PC-9 (cell line): ENCODE data around the gene PLEKHA5. TPM values are rescaled to one million over a fixed set of nuclear protein-coding genes. Genes with fewer than 3 reads are reported as not detected.
A peak's percentile ranks its signal among the peaks of the same experiment; 100 is the strongest.

Experiments used
- BruUV-seq: library from RNA; stranded (reverse); fragments of 400-500 nt; replicated peaks from 2 replicates; lab custom pipeline; 2021; lab: Mats Ljungman, UMichigan
- CTCF ChIA-PET: fragments of 300-600 bp; sonication (Branson Sonifier 250); formaldehyde crosslinking; loops from one replicate; lab custom pipeline; 2022; ENCODE audit warnings: antibody characterized with exemption; lab: Charles Lee
- POLR2A ChIA-PET: fragments of 300-600 bp; sonication (Branson Sonifier 250); formaldehyde crosslinking; loops from one replicate; lab custom pipeline; 2022; ENCODE audit warnings: antibody characterized with exemption; ENCODE audit not compliant: unreplicated experiment; lab: Charles Lee
- DNase-seq, 2 experiments: peaks; one replicate each; pipeline versions ENCODE4 v3.0.0 to v3.0.0-alpha.2; 2015 to 2022; ENCODE audit warnings: mixed read lengths in 1 of 2
- H2AFZ ChIP-seq: fragments of 200-600 bp; sonication (generic); 2 replicates; pipeline ENCODE4 v1.8.1; 2017; ENCODE audit warnings: antibody characterized with exemption
- H3F3A ChIP-seq: fragments of 200-600 bp; sonication (generic); 2 replicates; pipeline ENCODE4 v1.8.1; 2017; ENCODE audit warnings: antibody characterized with exemption, mild to moderate bottlenecking, low read depth; ENCODE audit not compliant: insufficient read depth
- H3K27ac ChIP-seq: fragments of 200-600 bp; sonication (generic); 2 replicates; pipeline ENCODE4 v1.6.1; 2016; ENCODE audit warnings: mixed run types
- H3K27me3 ChIP-seq: fragments of 200-600 bp; sonication (generic); 2 replicates; pipeline ENCODE4 v1.6.1; 2016; ENCODE audit warnings: low read depth, mixed run types; ENCODE audit not compliant: insufficient read depth
- H3K36me3 ChIP-seq: fragments of 200-600 bp; sonication (generic); 2 replicates; pipeline ENCODE4 v1.6.1; 2016; ENCODE audit warnings: low read depth, mixed run types
- H3K4me1 ChIP-seq: fragments of 200-600 bp; sonication (generic); replicated peaks from 2 replicates; pipeline ENCODE4 v1.6.1; 2016; ENCODE audit warnings: mixed run types; ENCODE audit not compliant: insufficient read depth
- H3K4me2 ChIP-seq: fragments of 200-600 bp; sonication (generic); 2 replicates; pipeline ENCODE4 v1.6.1; 2017; ENCODE audit warnings: mixed run types
- H3K4me3 ChIP-seq: fragments of 200-600 bp; sonication (generic); 2 replicates; pipeline ENCODE4 v1.6.1; 2016; ENCODE audit warnings: mixed run types
- H3K79me2 ChIP-seq: fragments of 200-600 bp; sonication (generic); 2 replicates; pipeline ENCODE4 v1.6.1; 2017; ENCODE audit warnings: low read depth, mixed run types
- H3K9me2 ChIP-seq: fragments of 200-600 bp; sonication (generic); 2 replicates; pipeline ENCODE4 v1.8.1; 2017; ENCODE audit warnings: mild to moderate bottlenecking; ENCODE audit not compliant: insufficient read depth
- H3K9me3 ChIP-seq: fragments of 200-600 bp; sonication (generic); 2 replicates; pipeline ENCODE4 v1.8.1; 2016; ENCODE audit warnings: low read depth; ENCODE audit not compliant: insufficient read depth
- H4K20me1 ChIP-seq: fragments of 200-600 bp; sonication (generic); 2 replicates; pipeline ENCODE4 v1.8.1; 2017; ENCODE audit not compliant: insufficient read depth
- CTCF ChIP-seq: fragments of 200-600 bp; sonication (generic); conservative IDR thresholded peaks from 2 replicates; pipeline ENCODE4 v1.6.1; 2017; ENCODE audit warnings: mixed run types, antibody characterized with exemption, mild to moderate bottlenecking, moderate library complexity
- EZH2 ChIP-seq: fragments of 200-600 bp; sonication (generic); IDR thresholded peaks from 2 replicates; pipeline ENCODE4 v1.8.0; 2017; ENCODE audit warnings: antibody characterized with exemption, low read depth
- intact Hi-C: fragments of 100-400 bp; cut with micrococcal nuclease; formaldehyde crosslinking; loops from one replicate; pipeline ENCODE4 v1.10.0; 2022; ENCODE audit not compliant: unreplicated experiment
- total RNA-seq: library from RNA; stranded (reverse); gene quantifications from 2 replicates; pipeline ENCODE4 v1.2.3, GENCODE V29; 2021

The PLEKHA5 gene
- total RNA-seq, 1 experiment from 2014 or later: 54.1 TPM

GRCh38 chr12:19246933-19247332 lies 117.4 kb downstream of the PLEKHA5 start:
- ChIA-PET CTCF (no interaction called here), POLR2A (interaction anchor here (0.6 kb wide), 1 partner anchor 451 kb away, joined by 6 read pairs; no protein-coding TSS in a partner anchor)
- H3K4me1 ChIP-seq: no peaks in the 10 kb centered on the region
- H3K27me3 ChIP-seq: no peaks in the 10 kb centered on the region
- TF ChIP-seq EZH2: no peak
- TF ChIP-seq CTCF: no peak
- no peak overlapping the region for H2AFZ ChIP-seq
- H3K36me3 ChIP-seq: no peaks in the 10 kb centered on the region
- H3K79me2 ChIP-seq: no peaks in the 10 kb centered on the region
- no TSS peak for BruUV-seq
- H3F3A ChIP-seq: no peaks in the 10 kb centered on the region
- no peak overlapping the region for H3K4me3 ChIP-seq
- no peak for DNase-seq
- H3K27ac ChIP-seq: no peak overlapping the region
- no peaks in the 10 kb centered on the region for H3K9me3 ChIP-seq
- no peaks in the 10 kb centered on the region for H3K9me2 ChIP-seq
- no peaks in the 10 kb centered on the region for H4K20me1 ChIP-seq
- no peak overlapping the region for H3K4me2 ChIP-seq
- intact Hi-C loops: no loop called here

- no peak for DNase-seq
- H3K9me3 ChIP-seq: no peaks in the 10 kb centered on the region
- intact Hi-C loops: no loop called here
- POLR2A ChIA-PET: interaction anchor here (0.7 kb wide), 1 partner anchor 288 kb away, joined by 3 read pairs; no protein-coding TSS in a partner anchor
- no peaks in the 10 kb centered on the region for H3K27me3 ChIP-seq
- TF ChIP-seq CTCF (no peak), EZH2 (no peak)
- H3K4me2 ChIP-seq: no peak overlapping the region
- H3F3A ChIP-seq: no peaks in the 10 kb centered on the region
- H3K36me3 ChIP-seq: no peaks in the 10 kb centered on the region
- no peak overlapping the region for H2AFZ ChIP-seq
- CTCF ChIA-PET: no interaction called here
- H3K4me3 ChIP-seq: no peak overlapping the region
- BruUV-seq: no TSS peak
- H3K79me2 ChIP-seq: no peaks in the 10 kb centered on the region
- H3K27ac ChIP-seq: peak overlapping the region; percentile 10; the same call in 1 of the 2 replicates
- H3K9me2 ChIP-seq: no peaks in the 10 kb centered on the region
- no peaks in the 10 kb centered on the region for H3K4me1 ChIP-seq
- H4K20me1 ChIP-seq: no peaks in the 10 kb centered on the region
These were observed 119.5 kb downstream of the PLEKHA5 start for GRCh38 chr12:19248929-19249602.

DNA sequence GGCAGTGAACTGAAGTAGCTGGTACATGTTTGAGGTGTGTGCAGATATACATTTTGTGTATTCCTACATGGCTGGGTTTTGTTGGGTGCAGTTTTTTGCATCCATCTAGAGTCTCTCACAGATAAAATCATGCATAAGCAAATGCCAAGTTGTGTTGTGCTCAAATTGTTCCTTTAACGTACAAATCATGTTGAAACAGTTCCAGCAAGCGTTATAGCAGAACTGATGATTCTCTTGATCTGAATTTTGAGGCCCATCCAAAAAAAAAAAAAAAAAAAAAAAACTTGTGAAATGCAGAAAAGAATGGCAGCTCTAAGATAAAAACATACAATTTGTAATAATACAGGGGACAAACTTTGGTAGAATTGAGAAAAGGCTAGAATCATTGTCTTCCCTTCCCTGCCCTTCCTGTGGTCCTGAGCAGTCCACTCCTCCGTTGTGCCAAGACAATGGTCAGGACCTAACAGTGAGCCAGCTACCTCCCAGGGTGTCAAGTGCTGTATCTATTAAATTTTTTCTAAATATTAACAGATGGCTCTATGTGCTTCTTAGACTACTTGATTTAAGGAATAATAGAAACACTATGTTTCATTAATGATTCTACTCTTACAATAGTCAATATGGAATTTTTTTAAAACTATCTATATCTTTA lies 122.1 kb downstream of the PLEKHA5 start:
- POLR2A ChIA-PET: no interaction called here
- Histone ChIP-seq H3K79me2 (no peaks in the 10 kb centered on the region), H3F3A (no peaks in the 10 kb centered on the region), H3K4me3 (no peak overlapping the region), H3K9me3 (no peaks in the 10 kb centered on the region), H3K4me1 (no peaks in the 10 kb centered on the region), H3K27me3 (no peaks in the 10 kb centered on the region), H3K27ac (no peak overlapping the region), H3K4me2 (no peak overlapping the region), H3K36me3 (no peaks in the 10 kb centered on the region), H4K20me1 (no peaks in the 10 kb centered on the region), H2AFZ (no peak overlapping the region), H3K9me2 (no peaks in the 10 kb centered on the region)
- no TSS peak for BruUV-seq
- CTCF ChIA-PET: interaction anchor here (0.6 kb wide), 1 partner anchor 181 kb away, joined by 3 read pairs; no protein-coding TSS in a partner anchor
- intact Hi-C loops: no loop called here
- TF ChIP-seq EZH2 (no peak), CTCF (no peak)
- DNase-seq: no peak
